MCF 10A (cell line): ENCODE data around the gene SSBP3. TPM values are rescaled to one million over a fixed set of nuclear protein-coding genes. Genes with fewer than 3 reads are reported as not detected.

Source experiments
- BruUV-seq: library from RNA; stranded (reverse); fragments of 400-500 nt; replicated peaks from 2 replicates; lab custom pipeline; 2021; lab: Mats Ljungman, UMichigan
- CTCF ChIA-PET: fragments of 300-600 bp; sonication (Branson Sonifier 250); formaldehyde crosslinking; extraction: SDS; loops from one replicate; lab custom pipeline; 2021; ENCODE audit warnings: antibody characterized with exemption, inconsistent platforms; lab: Yijun Ruan, JAX
- POLR2A ChIA-PET: fragments of 300-600, 350-650 bp; sonication (Branson Sonifier 250); formaldehyde crosslinking; extraction: SDS; loops from one replicate; lab custom pipeline; 2020; ENCODE audit warnings: antibody characterized with exemption, inconsistent platforms; lab: Yijun Ruan, JAX
- DNase-seq: peaks from one replicate; pipeline ENCODE4 v3.0.0-alpha.2; 2018; ENCODE audit not compliant: unreplicated experiment
- H3K27ac Mint-ChIP-seq: one replicate; pipeline ENCODE4 v1.8.0; 2022; ENCODE audit warnings: mild to moderate bottlenecking, low read depth, mixed read lengths; ENCODE audit not compliant: unreplicated experiment
- H3K27me3 Mint-ChIP-seq: one replicate; pipeline ENCODE4 v1.8.0; 2022; ENCODE audit warnings: mixed read lengths; ENCODE audit not compliant: insufficient read depth, unreplicated experiment
- H3K36me3 Mint-ChIP-seq: one replicate; pipeline ENCODE4 v1.8.0; 2022; ENCODE audit warnings: mild to moderate bottlenecking, moderate library complexity, mixed read lengths; ENCODE audit not compliant: insufficient read depth, unreplicated experiment
- H3K4me1 Mint-ChIP-seq: one replicate; pipeline ENCODE4 v1.8.0; 2022; ENCODE audit warnings: mixed read lengths; ENCODE audit not compliant: insufficient read depth, unreplicated experiment
- H3K4me3 Mint-ChIP-seq: one replicate; pipeline ENCODE4 v1.8.0; 2022; ENCODE audit warnings: mild to moderate bottlenecking, moderate library complexity, mixed read lengths; ENCODE audit not compliant: unreplicated experiment
- H3K9me3 Mint-ChIP-seq: one replicate; pipeline ENCODE4 v1.8.0; 2022; ENCODE audit warnings: mixed read lengths; ENCODE audit not compliant: unreplicated experiment
- CTCF ChIP-seq: fragments of 200-600 bp; IDR thresholded peaks from one replicate; pipeline ENCODE4 v1.8.0; 2022; ENCODE audit warnings: antibody characterized with exemption, mild to moderate bottlenecking; ENCODE audit not compliant: unreplicated experiment
- intact Hi-C: fragments of 100-400 bp; cut with micrococcal nuclease; formaldehyde crosslinking; loops from 2 replicates; pipeline ENCODE4 v1.14.1; 2022
- total RNA-seq: library from RNA; stranded (reverse); gene quantifications from 2 replicates; pipeline ENCODE4 v1.2.3, GENCODE V29; 2022

Gene SSBP3
- total RNA-seq, 1 experiment from 2014 or later: 8.6 TPM

DNA sequence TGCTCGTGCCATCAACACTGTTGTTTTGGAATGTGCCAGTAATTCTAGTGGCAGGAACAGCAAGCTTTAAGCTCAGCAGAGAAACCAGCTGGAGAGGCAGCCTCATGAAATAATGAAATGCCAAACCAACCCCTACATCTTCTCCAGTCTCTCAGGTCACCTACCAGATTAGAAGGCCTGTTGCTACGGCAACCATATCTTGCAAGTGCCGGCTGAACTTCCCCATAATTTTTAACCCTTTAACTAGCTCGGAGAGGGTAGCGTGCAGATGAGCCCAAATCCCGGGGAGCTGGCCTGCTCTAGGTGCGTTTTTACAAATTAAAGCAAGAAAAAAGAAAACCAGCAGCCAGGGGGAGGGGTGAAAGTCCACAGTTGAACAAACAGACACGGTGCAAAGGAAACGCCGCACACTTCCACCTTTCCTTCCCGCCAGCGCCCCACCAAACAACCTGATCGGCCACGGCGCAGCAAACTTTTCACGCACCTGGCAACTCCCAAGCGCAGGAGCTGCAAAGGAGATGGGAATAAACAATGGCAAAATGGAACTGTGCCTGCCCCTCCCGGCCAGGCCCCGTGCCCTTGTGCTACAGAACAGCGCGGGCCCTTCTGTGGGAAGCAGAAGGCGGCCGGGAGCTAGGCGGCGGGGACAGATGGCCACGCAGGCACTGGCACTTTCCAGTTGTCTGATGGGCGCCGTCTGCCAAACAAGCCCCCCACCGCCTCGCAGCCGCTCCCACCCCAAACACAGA, 50.1 kb downstream of the SSBP3 start:
- H3K36me3 Mint-ChIP-seq: no peaks in the 10 kb centered on the region
- no peaks in the 10 kb centered on the region for H3K27me3 Mint-ChIP-seq
- no peaks in the 10 kb centered on the region for H3K9me3 Mint-ChIP-seq
- ChIA-PET POLR2A (no interaction called here), CTCF (interaction anchor here (0.6 to 1.0 kb wide), 2 partner anchors 28 to 209 kb away, joined by 3 to 4 read pairs; no protein-coding TSS in a partner anchor)
- no TSS peak for BruUV-seq
- intact Hi-C loops: no loop called here
- no peak overlapping the region for H3K4me3 Mint-ChIP-seq
- H3K27ac Mint-ChIP-seq: no peak overlapping the region
- no peak for DNase-seq
- no peaks in the 10 kb centered on the region for H3K4me1 Mint-ChIP-seq
- no peak for TF ChIP-seq CTCF

DNA sequence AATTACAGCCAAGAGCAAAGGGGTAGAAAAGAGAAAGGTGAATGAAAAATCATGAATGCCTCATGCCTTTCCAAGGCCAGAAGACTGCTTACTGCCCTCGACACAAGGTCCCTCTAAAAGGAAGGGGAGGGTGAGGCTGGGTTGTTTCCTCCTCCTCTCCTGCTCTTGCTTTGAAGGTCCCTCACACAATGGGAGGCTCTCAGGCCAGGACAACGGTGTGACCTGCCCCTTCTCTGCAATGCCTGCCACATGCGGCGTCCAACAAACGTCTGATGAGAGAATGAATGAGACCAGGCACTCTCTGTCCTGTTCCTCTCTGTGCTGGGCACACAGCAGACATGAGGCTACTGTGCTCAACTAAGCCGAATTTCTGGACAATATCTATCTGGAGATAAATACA, 51.3 kb downstream of the SSBP3 start:
- BruUV-seq: no TSS peak
- Mint-ChIP-seq H3K4me1 (no peaks in the 10 kb centered on the region), H3K9me3 (no peaks in the 10 kb centered on the region), H3K27me3 (no peaks in the 10 kb centered on the region), H3K27ac (no peak overlapping the region), H3K4me3 (no peak overlapping the region), H3K36me3 (no peaks in the 10 kb centered on the region)
- ChIA-PET CTCF (no interaction called here), POLR2A (interaction anchor here (0.6 kb wide), 1 partner anchor 10 kb away, joined by 4 read pairs; no protein-coding TSS in a partner anchor)
- DNase-seq: no peak
- intact Hi-C loops: no loop called here
- TF ChIP-seq CTCF: no peak

DNA sequence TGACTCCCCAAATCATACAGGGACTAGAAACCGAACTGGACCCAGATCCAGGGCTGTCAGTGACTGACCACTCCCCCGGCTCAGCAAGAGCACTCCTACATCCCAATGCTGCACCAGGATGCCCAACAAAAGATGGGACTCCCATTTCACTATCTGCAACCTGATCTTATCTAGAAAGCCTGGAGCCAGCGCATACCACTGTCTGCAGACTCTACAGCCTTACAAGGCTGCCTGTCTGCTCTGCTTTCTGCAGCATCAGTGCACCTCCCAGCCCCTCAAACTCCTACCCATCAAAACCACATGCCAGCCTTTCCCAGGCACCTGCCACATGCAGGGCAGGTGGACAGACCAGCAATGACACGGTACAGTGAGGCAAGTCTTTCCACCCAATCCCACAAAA, 52.2 kb downstream of the SSBP3 start:
- H3K27ac Mint-ChIP-seq: no peak overlapping the region
- H3K9me3 Mint-ChIP-seq: no peaks in the 10 kb centered on the region
- no peaks in the 10 kb centered on the region for H3K27me3 Mint-ChIP-seq
- intact Hi-C loops: no loop called here
- no peaks in the 10 kb centered on the region for H3K4me1 Mint-ChIP-seq
- no peak for DNase-seq
- TF ChIP-seq CTCF: no peak
- no peaks in the 10 kb centered on the region for H3K36me3 Mint-ChIP-seq
- CTCF ChIA-PET: no interaction called here
- POLR2A ChIA-PET: interaction anchor here (0.7 kb wide), 1 partner anchor 1575 kb away, joined by 3 read pairs; no protein-coding TSS in a partner anchor
- H3K4me3 Mint-ChIP-seq: no peak overlapping the region
- BruUV-seq: no TSS peak

GRCh38 chr1:54352755-54353154, 53.4 kb downstream of the SSBP3 start:
- ChIA-PET POLR2A (no interaction called here), CTCF (no interaction called here)
- TF ChIP-seq CTCF: no peak
- intact Hi-C loops: no loop called here
- H3K4me3 Mint-ChIP-seq: no peak overlapping the region
- no peaks in the 10 kb centered on the region for H3K27me3 Mint-ChIP-seq
- no peak for DNase-seq
- no TSS peak for BruUV-seq
- H3K36me3 Mint-ChIP-seq: no peaks in the 10 kb centered on the region
- no peaks in the 10 kb centered on the region for H3K9me3 Mint-ChIP-seq
- H3K27ac Mint-ChIP-seq: no peak overlapping the region
- H3K4me1 Mint-ChIP-seq: no peaks in the 10 kb centered on the region
